ENCODE results near the gene ATF1.

DNA sequence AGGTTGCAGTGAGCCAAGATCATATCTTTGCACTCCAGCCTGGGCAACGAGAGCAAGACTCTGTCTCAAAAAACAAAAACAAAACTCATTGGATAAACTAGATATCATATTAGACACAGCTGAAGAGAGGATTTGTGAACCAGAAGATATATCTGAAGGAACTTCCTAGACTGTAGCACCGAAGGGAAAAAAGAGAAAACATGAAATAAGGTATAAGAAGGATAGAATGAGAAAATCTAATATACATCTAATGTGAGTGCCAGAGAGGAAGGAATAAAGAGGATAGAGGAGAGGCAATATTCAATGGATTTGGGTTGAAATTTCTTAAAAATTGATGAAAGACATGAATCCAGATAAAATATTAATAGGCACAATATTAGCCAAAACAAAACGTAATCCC lies 101.4 kb downstream of the ATF1 start:
- TF ChIP-seq, protein P1, sequence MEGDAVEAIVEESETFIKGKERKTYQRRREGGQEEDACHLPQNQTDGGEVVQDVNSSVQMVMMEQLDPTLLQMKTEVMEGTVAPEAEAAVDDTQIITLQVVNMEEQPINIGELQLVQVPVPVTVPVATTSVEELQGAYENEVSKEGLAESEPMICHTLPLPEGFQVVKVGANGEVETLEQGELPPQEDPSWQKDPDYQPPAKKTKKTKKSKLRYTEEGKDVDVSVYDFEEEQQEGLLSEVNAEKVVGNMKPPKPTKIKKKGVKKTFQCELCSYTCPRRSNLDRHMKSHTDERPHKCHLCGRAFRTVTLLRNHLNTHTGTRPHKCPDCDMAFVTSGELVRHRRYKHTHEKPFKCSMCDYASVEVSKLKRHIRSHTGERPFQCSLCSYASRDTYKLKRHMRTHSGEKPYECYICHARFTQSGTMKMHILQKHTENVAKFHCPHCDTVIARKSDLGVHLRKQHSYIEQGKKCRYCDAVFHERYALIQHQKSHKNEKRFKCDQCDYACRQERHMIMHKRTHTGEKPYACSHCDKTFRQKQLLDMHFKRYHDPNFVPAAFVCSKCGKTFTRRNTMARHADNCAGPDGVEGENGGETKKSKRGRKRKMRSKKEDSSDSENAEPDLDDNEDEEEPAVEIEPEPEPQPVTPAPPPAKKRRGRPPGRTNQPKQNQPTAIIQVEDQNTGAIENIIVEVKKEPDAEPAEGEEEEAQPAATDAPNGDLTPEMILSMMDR (IDR thresholded peaks at IDR 0.05; ENCODE audit: poor library complexity), result no peak
- no peak for TF ChIP-seq EZH2 (IDR thresholded peaks at IDR 0.05; ENCODE audit: borderline replicate concordance)
